Transverse colon (tissue), 4 donors: Measurements from ENCODE around the gene MOB2. TPM values are rescaled to one million over a fixed set of nuclear protein-coding genes. Genes with fewer than 3 reads are reported as not detected.

Experiments used
- DNase-seq: peaks from one replicate; pipeline ENCODE4 v3.0.0-alpha.2; 2019
- H3K27ac ChIP-seq, 4 donors: fragments of 200-600 bp; sonication (generic); 2 replicates each; pipeline ENCODE4 v1.5.1; 2016 to 2018; ENCODE audit warnings: inconsistent platforms in 4 of 4
- H3K27me3 ChIP-seq: fragments of 200-600 bp; sonication (generic); 2 replicates; pipeline ENCODE4 v1.5.1; 2017; ENCODE audit warnings: inconsistent platforms
- H3K36me3 ChIP-seq, 4 donors: fragments of 200-600 bp; sonication (generic); 2 replicates each; pipeline ENCODE4 v1.5.1; 2017 to 2019; ENCODE audit warnings: inconsistent platforms in 4 of 4
- H3K4me1 ChIP-seq, 4 donors: fragments of 200-600 bp; sonication (generic); 2 replicates each; pipeline ENCODE4 v1.5.1; 2017 to 2020; ENCODE audit warnings: inconsistent platforms in 4 of 4
- H3K4me3 ChIP-seq, 4 donors: fragments of 200-600 bp; sonication (generic); 1 replicate in 1 of 4; 2 replicates in 3 of 4; pipeline versions ENCODE4 v1.5.1 to v1.6.1; 2017 to 2019; ENCODE audit warnings: inconsistent platforms in 4 of 4
- H3K9me3 ChIP-seq, 2 donors: fragments of 200-600 bp; sonication (generic); 2 replicates each; pipeline ENCODE4 v1.5.1; 2017 to 2019; ENCODE audit warnings: inconsistent platforms in 2 of 2
- EP300 ChIP-seq: sonication (generic); formaldehyde crosslinking; IDR thresholded peaks from one replicate; pipeline ENCODE4 v1.6.1; 2017; ENCODE audit warnings: antibody characterized with exemption, low read depth
- POLR2A ChIP-seq: fragments of 450-650 bp; IDR thresholded peaks from one replicate; pipeline ENCODE4 v1.6.1; 2016; ENCODE audit warnings: antibody characterized with exemption, mild to moderate bottlenecking, moderate library complexity
- POLR2AphosphoS5 ChIP-seq, 3 donors: sonication (generic); formaldehyde crosslinking; IDR thresholded peaks; one replicate each; pipeline ENCODE4 v1.6.1; 2016; ENCODE audit warnings: antibody characterized with exemption in 3 of 3
- WGBS, 2 donors: methylation state at CpG; one replicate each; pipeline ENCODE4 v1.1.5; 2018; ENCODE audit warnings: low coverage in 1 of 2; 5-methylcytosine and 5-hydroxymethylcytosine counted together
- in situ Hi-C, 4 donors: fragments of 200-750 bp; cut with MboI; loops; one replicate each; pipeline versions ENCODE4 v1.15.0 to v1.15.1; 2017; ENCODE audit warnings: low sequenced_read_pairs in 3 of 4, low pct_ligation_motif_present in 1 of 4, low pct_unique_long_range_greater_than_20kb in 1 of 4
- intact Hi-C: fragments of 100-400 bp; cut with DNase I; formaldehyde crosslinking; loops from one replicate; pipeline ENCODE4 v1.15.1; 2023; ENCODE audit warnings: low total_unique reads
- total RNA-seq, 4 donors: library from RNA; depleted of rRNA; stranded (reverse); fragments of >200 nt; gene quantifications; one replicate each; pipeline ENCODE4 v1.1.0, GENCODE V29; 2016
- TF ChIP-seq, protein P1 (sequence below), 5 experiments: fragments of 200-600 bp in 3 of 5; fragments of 450-650 bp in 2 of 5; sonication (generic) in 3 of 5; IDR thresholded peaks; 1 replicate in 2 of 5; 2 replicates in 3 of 5; pipeline ENCODE4 v1.5.1; 2016 to 2017; ENCODE audit warnings: antibody characterized with exemption in 5 of 5, inconsistent platforms in 3 of 5, mild to moderate bottlenecking in 2 of 5, moderate library complexity in 1 of 5

The MOB2 gene
- total RNA-seq, 4 donors from 2014 or later: 22.8 to 56.7 (median 42.4) TPM

DNA sequence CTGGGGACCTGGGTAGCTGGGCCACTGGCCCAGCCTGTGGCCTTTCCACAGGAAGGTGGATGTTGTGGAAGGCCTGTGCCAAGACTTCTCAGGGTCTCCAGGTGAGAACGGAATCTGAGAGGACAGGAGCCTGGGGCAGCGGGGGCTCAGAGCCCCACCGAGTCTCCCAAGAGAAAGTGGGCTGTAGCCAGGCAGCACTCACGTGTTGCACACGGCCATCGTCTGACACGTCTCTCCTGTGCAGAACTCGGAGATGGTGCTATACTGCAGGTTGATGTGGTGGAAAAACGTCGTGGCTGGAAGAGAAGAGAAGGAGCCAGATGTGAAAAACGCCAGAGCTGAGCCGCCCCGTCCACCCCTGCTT lies 6.4 kb downstream of the MOB2 start:
- TF ChIP-seq POLR2AphosphoS5 (IDR thresholded peaks at IDR 0.05): no peak
- TF ChIP-seq, protein P1, sequence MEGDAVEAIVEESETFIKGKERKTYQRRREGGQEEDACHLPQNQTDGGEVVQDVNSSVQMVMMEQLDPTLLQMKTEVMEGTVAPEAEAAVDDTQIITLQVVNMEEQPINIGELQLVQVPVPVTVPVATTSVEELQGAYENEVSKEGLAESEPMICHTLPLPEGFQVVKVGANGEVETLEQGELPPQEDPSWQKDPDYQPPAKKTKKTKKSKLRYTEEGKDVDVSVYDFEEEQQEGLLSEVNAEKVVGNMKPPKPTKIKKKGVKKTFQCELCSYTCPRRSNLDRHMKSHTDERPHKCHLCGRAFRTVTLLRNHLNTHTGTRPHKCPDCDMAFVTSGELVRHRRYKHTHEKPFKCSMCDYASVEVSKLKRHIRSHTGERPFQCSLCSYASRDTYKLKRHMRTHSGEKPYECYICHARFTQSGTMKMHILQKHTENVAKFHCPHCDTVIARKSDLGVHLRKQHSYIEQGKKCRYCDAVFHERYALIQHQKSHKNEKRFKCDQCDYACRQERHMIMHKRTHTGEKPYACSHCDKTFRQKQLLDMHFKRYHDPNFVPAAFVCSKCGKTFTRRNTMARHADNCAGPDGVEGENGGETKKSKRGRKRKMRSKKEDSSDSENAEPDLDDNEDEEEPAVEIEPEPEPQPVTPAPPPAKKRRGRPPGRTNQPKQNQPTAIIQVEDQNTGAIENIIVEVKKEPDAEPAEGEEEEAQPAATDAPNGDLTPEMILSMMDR (IDR thresholded peaks at IDR 0.05): no peak
- no peak for TF ChIP-seq POLR2A
- no peak for TF ChIP-seq EP300
- H3K36me3 ChIP-seq: peaks cover 0 to 25% (median 12%) of the 10 kb centered on the region in 4 donors
- peak overlapping the region; percentile 81 to 92 (median 84) for H3K27ac ChIP-seq
- 82% methylated on average over 13 of the region's 13 CpGs; no CpG with 5 or more reads in 1 of the 2 donors for WGBS, 2 donors
- H3K27me3 ChIP-seq: no peaks in the 10 kb centered on the region
- intact Hi-C loops: no loop called here
- H3K9me3 ChIP-seq: no peaks in the 10 kb centered on the region
- H3K4me1 ChIP-seq: peaks cover 27 to 58% (median 35%) of the 10 kb centered on the region in 4 donors
- no peak overlapping the region for H3K4me3 ChIP-seq
- in situ Hi-C loops: no loop called here
- DNase-seq: no peak

DNA sequence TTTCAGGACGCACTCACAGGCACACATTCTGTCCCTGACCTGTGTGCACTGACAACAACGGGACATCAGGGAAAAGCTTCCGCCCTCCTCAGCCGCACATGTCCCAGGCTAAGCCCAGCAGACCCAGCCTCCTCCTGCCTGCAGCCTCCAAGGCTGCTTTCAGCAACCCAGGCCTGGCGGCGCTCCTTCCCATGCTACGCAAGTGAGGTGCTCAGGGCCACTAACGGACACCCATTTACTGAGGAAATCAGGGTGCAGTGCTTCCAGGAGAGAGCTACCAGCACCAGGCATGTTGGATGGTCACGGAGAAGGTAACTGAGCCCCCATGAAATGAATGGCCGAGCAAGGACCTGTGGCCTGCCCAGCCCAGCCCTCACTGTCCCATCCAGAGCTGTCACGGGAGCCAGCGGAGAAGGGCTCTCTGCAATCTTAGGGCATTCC lies 6.9 kb downstream of the MOB2 start:
- in situ Hi-C loops: no loop called here
- peak overlapping the region; percentile 81 to 92 (median 84) for H3K27ac ChIP-seq
- H3K4me3 ChIP-seq: no peak overlapping the region
- intact Hi-C loops: no loop called here
- TF ChIP-seq EP300 (no peak), POLR2A (no peak), POLR2AphosphoS5 (IDR thresholded peaks at IDR 0.05) (no peak)
- TF ChIP-seq, protein P1 (IDR thresholded peaks at IDR 0.05): no peak
- H3K27me3 ChIP-seq: no peaks in the 10 kb centered on the region
- peaks cover 0 to 25% (median 12%) of the 10 kb centered on the region in 4 donors for H3K36me3 ChIP-seq
- H3K9me3 ChIP-seq: no peaks in the 10 kb centered on the region
- H3K4me1 ChIP-seq: peaks cover 27 to 54% (median 35%) of the 10 kb centered on the region in 4 donors
- WGBS, 2 donors: 93% methylated on average over 9 of the region's 12 CpGs; no CpG with 5 or more reads in 1 of the 2 donors
- DNase-seq: no peak

DNA sequence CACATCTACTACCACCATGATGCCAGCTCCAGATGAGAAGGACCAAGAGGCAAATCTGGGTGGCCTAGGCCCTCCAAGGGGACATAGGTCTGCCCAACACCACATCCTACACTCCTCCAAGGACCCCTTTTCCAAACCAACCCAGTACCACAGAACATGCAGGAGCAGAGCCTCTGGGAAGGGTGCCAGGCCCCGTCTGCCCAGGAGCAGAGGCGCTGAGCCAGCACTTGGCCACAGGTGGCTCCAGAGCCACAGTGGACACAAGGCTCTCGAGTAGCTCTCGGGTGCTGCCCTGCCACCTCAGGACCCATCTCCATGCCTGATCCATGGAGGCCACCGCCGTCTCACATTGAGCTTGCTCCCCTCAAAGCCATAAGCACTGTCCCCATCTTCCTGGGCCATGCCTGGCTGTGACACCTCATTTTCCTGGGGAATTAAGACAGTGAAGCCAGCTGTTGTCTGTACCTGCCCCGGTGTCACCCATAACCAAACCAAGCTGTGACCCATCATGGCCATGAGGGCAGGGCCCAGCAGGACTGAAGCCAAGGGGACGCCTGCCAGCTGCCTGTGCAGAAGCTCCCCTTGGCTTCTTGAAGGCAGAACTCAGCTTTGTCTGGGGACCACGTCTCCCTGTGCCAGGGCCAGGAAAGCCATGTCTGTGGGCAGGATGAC lies 7.4 kb downstream of the MOB2 start:
- in situ Hi-C loops: no loop called here
- DNase-seq: no peak
- Histone ChIP-seq H3K27ac (peak overlapping the region in 3 of 4 donors; percentile 82 to 92 (median 85)), H3K27me3 (no peaks in the 10 kb centered on the region), H3K9me3 (no peaks in the 10 kb centered on the region), H3K4me3 (no peak overlapping the region), H3K36me3 (peaks cover 0 to 25% (median 12%) of the 10 kb centered on the region in 4 donors), H3K4me1 (peaks cover 23 to 50% (median 33%) of the 10 kb centered on the region in 4 donors)
- intact Hi-C loops: no loop called here
- TF ChIP-seq, protein P1 (IDR thresholded peaks at IDR 0.05): no peak
- TF ChIP-seq EP300: no peak
- TF ChIP-seq POLR2A: no peak
- 83% methylated on average over 8 of the region's 9 CpGs; no CpG with 5 or more reads in 1 of the 2 donors for WGBS, 2 donors

DNA sequence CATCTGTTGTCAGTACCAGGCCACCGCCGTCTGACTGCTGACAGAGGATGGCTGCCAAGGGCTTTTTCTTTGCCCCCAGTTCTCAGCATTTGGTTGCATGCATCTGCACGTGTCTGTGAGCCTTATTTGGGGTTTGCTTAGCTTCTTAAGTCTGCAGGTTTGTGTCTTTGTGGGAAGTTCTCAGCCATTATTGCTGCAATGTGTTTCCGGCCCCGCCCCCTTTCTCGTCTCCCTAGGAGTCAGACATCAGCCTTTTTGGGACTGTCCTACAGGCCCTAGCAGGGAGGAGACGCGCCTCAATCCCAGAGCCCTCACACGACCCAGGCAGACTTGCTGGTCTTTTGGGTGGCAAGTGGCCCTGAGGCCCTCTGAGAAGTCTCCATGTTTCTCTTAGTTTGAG lies 8.0 kb downstream of the MOB2 start:
- Histone ChIP-seq H3K4me1 (peaks cover 19 to 44% (median 28%) of the 10 kb centered on the region in 4 donors), H3K4me3 (no peak overlapping the region), H3K9me3 (no peaks in the 10 kb centered on the region), H3K27me3 (no peaks in the 10 kb centered on the region), H3K27ac (peak overlapping the region in 2 of 4 donors; percentile 82 to 92), H3K36me3 (peaks cover 0 to 29% (median 12%) of the 10 kb centered on the region in 4 donors)
- intact Hi-C loops: no loop called here
- no peak for DNase-seq
- TF ChIP-seq, protein P1 (IDR thresholded peaks at IDR 0.05): no peak
- no peak for TF ChIP-seq POLR2AphosphoS5 (IDR thresholded peaks at IDR 0.05)
- no peak for TF ChIP-seq POLR2A
- no peak for TF ChIP-seq EP300
- in situ Hi-C loops: no loop called here
- WGBS, 2 donors: 70% methylated on average over 9 of the region's 9 CpGs; no CpG with 5 or more reads in 1 of the 2 donors
